ENCODE measurements around the gene HDGFL3.

The HDGFL3 gene

DNA sequence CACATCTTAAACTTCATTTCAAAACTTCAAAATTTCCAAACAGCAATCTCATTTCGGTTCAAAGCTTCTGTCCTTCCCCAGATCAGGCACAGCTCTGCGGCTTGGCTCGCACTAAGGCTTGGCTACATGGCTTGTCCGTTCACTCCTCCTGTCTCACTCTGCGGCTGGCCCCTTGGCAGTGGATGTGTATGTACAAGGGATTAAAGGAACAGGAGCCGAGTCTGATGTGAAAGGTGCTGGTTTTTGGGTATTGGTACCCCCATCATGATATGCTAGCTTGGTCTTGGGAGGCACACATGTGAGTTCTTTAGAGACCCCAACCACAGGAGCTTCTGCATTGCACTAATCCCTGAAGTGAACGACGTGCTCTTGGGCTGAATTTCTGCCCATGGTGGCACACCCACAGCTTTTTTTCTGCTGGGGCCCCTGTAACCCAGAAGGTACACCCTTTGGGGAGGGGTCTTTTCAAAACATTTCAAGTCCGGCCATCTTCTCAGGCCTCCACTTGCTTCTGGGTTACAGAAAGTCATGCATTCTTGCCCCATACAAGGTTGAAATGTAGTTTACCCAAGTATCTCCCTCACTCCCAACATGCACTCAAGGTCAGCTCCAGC lies 87.5 kb downstream of the HDGFL3 start:
- no peak for DNase-seq

DNA sequence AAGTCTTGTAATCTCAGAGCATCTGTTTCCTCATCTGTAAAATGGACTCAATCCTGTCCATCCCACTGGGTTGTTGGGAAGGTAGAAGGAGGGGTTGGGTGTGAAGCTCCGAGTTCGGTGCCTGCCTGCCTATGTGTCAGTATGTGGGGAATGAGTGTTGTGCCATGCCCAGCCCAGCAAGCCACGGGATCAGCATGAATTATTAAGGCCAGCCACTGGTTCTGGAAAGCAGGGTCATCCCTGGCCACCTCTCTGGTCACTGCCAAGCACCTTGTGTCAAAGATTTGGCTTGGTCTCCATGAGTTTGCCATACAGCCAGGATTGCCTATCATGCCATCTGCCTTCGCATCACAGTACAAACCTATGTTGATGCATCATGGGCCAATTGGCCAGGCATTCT lies 88.7 kb downstream of the HDGFL3 start:
- DNase-seq: no peak

DNA sequence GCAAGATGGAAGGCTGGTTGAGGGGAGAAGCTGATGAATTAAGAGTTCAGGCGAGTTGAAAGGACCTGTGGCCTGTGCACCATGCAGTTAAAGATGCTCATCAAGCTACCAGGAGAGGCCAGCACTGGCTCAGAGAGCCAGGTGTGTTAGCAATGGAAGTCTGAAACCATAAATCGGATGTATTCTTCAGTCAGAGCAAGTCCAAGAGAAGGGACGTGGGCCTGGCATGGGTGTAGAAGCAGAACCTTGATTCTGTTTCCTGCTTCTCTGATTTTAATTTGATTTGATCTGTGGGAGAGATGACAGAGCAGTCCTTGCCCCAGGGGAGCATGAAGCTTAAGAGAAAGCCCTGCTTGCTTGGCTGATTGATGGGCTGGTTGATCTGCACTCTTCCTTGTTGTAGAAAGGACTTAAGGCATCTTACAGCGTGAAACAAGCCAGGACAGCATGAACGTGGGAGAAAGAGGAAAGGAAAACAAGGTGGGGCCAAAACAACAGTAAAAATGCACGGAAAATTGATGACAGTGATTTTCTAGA lies 89.3 kb downstream of the HDGFL3 start:
- no peak for DNase-seq

DNA sequence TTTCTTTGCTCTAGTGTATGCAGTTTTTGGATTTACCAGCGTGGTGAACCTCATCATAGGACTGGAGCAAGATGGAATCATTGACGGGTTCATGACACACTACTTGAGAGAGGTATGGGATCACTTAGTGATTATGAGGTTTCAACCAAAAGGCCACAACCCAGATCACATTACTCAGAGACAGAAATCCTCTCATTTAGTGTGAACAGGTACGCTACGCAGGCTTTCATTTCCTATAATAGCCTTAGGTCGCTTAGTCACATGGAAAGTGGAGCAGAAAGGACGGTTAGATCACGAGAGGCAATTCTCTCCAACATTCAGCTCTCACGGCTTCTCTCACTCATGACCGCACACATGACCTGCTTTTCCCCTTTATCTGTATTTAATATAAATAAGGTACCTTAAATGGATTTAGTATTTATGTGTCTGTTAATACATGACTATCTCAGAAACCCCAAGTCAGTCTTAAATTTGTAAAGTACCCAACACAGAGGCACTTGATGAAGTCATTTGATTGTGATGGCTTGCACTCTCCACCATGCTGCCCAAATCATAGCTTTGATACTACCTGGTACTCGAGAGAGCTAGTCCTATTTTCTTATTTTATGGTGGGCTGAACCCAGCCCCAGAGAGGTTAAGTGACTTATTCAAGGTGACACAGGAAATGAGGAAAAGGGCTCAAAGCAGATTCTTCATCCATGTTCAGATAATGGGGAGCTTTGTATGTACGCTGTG lies 91.6 kb downstream of the HDGFL3 start:
- no peak for DNase-seq

DNA sequence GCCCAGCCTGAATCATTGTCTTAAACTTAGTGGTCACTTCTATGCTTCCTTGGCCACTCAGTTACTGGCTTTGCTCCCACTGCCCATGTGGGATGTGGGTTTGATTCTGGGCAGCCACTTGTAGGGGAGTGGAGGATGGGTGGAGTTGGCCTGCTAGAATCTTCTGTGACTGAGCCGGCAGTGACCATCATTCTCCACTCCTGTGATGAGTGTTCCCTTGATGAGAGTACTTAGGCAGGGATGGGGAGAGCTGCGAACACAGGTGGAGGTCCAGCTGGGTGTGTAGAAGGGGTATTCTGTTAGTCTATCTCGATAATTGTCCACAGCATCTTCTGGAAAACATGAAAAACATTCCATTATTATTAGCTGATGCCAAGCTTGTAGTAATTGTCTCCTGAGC lies 92.2 kb downstream of the HDGFL3 start:
- DNase-seq: no peak

DNA sequence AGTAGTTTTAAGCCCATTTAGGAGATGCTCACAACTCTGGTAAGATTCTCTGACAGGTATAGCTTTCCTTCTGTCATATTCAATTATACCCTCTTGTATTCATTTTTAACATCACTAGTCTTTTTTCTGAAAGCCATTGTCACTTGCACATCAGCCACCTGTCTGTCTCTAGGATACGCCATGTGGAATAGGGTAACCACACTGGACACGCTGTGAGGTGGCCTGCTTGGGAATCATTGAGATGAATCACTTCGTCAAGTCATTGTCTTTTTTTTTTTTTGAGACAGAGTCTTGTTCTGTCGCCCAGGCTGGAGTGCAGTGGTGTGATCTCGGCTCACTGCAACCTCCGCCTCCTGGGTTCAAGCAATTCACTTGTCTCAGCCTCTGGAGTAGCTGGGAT lies 92.8 kb downstream of the HDGFL3 start:
- DNase-seq: no peak

DNA sequence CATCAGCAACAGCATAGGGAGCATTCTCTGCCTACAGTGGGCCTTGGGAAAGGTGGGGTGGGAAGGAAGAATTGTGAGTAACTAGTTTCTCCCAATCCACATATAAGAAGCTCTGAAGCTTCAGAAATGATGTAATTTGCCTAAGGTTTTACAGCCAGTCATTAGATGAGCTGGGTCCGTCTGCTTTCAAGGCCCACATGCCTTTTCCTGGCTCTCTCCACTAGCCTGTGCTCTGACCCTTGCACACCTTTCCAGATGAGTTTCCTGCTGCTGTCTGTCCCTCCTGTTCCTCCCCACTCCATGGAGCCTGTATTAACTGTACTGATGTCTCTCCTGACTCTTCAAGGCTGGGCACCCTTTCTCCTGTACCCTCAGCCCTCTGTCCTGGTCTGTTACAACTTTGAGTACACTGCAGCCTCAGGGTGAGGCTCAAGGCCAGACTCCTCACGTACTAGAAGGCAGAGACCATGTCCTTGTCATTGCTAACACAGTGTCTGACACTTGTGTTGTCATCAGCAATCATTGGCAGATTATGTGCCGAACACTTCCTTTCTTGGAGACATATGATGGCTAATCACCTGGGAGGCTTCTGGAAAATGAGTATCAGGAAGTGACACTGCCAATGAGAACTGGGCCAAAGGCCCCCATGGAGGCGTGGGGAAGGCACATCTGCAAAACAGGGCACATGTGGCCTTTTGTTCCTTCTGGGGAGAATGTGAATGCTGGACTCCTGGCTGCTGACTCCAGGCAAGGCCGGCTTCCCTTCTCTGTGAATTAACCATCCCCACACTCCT lies 93.5 kb downstream of the HDGFL3 start:
- no peak for DNase-seq

DNA sequence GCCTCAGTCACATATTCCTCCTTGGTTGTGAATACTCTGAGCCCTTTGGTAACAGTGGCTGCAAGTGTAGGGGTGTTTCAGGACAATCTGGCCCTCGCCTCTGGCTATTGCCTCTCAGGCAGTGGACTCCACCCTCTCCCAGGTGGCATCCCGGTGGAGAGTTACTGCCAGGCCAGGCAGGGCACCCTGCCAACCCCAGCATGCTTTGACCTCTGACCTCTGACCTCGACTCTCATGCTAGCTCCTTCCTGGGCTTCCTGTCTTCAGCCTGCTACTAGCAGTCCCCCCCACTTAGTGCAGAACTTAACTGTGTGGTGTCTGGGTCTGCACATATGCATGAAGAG lies 94.7 kb downstream of the HDGFL3 start:
- no peak for DNase-seq

DNA sequence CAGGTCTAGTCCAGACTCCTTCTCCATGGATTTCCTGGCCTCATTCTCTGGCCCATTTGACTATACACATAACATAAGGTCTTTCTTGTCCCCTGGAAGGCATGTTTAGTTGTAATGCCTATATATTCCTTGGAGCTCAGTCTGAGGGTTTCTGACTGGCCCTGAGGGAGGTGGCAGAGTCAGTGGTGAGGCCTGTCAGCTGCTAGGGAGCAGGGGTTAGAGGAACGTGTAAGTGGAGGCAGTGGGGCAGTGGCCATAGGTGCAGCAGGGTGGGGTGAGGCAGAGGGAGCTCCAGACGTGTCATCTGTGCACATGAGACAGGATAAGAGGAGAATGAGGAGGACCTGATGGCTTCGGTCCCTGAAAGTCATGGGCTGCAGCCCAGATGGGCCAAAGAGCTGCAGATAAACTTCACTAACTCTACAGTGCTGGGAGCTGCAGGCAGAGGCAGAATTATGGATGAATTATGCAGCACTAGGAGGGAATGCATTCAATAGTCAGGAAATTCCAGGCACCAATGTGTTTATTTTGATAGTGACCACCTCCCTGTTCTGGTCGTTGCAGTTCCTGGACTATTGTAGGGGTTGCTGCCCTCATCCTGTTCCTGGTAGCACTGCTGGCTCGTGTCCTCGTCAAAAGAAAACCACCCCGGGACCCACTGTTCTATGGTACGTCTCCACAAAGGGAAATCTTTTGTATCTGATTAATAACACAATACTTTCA lies 95.2 kb downstream of the HDGFL3 start:
- DNase-seq: no peak

DNA sequence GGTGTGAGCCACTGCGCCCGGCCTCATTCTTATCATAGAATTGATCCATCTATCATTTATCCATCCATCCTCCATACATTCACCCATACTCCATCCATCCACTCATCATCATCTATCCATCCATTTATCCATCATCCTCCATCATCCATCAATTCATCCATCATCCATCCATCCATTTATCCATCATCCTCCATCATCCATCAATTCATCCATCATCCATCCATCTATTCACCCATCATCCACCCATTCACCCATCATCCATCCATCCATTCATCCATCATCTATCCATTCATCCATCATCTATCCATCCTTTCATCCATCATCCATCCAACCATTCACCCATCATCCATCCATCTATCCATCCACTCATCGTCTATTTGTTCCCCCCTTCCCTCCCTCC lies 96.5 kb downstream of the HDGFL3 start:
- no peak for DNase-seq

DNA sequence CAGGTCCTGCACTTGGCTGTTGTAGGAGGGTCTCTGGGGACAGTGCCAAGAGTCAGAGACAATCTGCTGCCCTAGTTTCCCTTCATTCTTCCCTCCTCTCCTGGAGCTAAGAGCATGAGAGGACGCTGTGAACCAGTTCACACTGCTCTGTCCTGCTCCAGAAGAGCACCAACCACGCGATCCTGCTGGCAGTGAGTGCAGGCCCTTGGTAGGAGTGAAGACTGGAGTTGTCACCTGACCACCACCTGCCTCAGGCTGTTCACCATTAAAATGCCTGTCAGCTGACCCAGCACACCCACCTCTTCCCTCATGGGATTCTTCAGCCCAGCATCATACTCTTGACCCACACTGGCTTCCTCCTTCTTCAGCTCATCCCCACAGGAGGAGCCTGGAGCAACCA lies 97.2 kb downstream of the HDGFL3 start:
- no peak for DNase-seq

DNA sequence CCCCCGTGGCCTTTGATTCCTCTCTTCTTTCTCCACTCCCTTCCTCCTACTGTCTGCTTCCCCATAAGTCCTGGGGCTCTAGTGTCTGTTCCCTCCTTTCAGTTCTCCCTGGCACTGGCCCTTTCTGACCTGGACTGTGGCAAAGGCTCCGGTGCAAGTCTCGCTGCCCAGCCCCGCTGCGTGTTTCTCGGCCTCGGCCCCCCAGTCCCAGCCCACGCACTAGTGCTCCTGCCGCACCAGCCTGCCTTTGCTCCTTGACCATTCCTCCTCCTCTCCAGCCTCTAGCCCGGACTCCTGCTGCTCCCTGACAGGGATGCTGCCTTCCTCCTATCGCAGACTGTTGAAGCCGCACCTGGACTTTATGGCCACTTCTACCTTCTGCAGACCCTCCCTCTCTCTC lies 98.1 kb downstream of the HDGFL3 start:
- no peak for DNase-seq

DNA sequence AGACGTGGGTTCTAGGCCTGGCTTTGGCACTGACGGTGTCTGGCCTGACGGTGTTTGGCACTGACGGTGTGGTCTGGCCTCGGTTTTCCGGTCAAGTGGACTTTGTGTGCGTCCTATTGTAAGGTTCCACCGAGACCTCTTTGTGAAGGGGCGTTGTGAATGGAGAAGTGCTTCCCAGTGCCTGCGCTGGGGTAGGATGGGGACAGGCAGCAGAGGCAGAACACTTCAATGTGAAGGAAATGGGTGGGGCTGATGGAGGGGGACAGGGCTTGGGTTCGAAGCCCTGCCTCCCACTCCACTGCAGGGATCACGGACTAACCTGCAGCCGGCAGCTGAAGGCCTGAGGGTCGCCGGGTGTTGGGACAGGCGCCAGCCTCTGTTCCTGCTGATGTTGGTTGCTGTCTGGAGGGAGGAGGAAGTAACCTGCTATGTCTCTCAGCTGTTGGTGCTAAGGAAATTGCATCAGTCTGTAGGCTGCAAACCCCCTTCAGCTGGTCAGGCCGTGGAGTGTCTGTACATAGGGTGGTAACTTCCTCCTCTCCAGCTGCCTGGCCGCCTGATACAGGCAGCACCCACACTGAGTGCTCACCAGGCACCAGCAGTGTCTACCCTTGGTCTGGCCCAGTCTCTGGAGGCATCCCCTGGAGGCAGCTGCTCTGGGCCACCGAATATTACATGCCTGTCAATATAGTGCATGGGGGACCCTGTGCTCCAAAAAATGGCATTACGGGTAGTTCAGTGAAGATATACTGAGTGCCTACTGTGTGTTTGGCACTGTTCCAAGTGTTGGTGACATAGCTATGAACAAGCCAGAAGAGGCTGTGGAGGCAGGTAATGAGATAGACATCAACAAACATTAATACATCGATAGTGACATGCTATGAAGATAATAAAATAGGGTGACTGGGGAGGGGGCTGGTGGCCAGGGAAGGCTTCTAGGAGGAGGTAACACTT lies 99.1 kb downstream of the HDGFL3 start:
- DNase-seq: no peak

DNA sequence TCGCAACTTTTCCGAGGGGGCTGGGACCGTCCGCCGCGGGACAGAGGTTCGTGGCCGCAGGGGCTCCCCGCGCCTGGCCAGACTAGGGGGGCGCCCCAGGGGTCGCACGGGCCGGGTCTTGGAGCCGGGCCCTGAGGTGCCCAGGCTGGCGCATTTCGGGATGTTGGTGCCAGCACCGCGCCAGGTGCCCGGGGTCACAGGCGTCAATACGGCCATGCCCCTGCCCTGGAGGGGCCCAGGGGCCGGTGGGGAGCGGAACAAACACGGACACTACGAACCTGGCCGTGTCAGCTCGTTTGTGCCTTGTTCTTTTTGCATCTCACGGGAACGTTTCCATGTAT lies 99.8 kb downstream of the HDGFL3 start:
- DNase-seq: no peak

DNA sequence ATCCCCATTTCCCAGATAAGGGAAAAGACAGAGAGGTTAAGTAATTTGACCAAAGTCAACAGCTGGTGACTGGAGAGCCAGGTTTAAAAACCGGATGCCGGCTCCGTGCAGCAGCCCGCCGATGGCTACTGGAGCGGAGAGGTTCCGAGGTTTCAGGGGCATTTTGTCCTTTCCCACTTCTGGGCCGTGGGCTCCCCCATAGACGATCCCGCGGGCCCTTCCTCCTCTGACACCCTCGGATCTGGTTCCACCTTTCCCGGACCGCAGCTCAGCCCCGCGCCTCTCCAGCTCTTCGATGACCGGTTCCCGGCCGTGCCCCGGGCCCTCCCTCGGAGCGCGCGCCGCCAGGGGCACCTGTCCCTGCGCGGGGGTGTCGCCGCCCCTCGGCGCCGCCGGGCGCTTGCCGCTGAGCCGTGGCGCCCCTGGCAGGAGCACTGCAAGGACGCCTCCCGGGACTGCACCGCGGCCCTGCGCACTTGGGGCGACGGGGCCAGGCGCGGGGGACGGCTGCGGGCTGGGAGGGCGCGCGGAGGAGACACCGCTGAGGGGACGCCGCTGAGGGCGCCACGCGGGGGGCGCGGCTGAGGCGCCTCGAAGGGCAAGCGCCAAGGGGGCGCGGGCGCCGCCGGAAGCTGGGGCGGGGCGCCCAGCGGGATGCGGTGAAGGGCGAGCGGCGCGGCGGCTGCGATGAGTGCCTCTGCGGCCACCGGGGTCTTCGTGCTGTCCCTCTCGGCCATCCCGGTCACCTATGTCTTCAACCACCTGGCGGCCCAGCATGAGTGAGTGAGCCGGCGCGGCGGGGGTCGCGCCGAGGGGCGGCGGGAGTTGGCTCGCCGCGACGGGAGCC lies 100.4 kb downstream of the HDGFL3 start, which contains the start of gene TM6SF1:
TSS of gene TM6SF1 (plus strand) at position 652 of the 847 bp plus-strand sequence. CDS start at position 688, 36 bp downstream.
- no peak for DNase-seq

DNA sequence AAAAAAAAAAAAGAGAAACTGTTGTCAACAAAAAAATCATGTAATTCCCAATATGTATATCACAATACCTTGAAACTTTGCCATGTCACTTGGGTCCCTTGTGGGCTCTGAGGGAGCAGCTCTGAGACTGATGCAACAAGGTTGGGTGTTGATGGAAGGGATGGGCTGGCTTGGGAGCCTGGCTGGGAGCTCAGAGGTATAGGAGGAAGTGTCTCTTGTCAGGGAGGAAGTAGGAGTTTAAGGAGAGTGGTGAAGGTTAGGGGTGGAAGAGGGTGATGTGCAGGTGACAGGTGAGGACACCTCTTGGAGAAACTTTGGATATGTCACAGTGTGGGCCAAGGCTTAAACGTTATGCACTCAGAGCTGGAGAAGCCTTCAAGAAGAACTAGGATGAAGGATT lies 102.2 kb downstream of the HDGFL3 start:
- no peak for DNase-seq

DNA sequence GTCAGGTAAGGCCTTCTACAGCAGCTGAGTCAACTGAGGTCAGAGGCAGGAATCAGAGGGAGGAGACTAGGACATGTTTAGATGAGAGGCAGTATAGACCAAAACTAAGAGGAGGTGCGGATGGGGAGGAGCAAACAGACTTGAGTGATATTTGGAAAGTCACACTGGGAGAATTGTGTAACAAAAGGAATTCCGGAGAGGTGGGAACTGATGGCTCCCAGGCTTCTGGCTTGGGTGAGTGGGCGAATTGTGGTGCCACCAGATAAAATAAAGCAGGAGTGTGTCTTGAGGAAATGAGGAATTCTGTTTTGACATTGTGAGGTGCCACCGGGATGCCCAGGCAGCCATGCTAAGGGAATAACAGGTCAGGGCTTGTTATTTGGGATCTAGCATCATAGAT lies 103.5 kb downstream of the HDGFL3 start:
- no peak for DNase-seq

DNA sequence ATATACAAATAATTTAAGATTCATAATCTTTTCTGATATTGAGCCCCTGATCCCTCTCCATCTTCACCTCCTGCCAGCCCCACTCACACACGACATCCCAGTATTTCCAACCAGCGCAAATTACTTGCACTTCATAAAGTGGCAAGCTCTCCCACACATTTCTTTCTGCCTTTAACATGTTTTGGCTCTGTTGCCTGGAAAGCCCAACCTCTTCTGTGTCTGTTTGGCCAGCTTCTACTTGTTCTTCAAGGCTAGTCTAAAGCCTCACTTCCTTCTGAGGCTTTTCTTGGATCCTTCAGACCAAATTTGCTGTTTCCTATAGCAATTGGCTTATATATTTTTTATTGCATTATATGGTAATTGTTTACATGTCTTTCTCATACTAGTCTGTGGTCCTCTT lies 105.3 kb downstream of the HDGFL3 start:
- no peak for DNase-seq

DNA sequence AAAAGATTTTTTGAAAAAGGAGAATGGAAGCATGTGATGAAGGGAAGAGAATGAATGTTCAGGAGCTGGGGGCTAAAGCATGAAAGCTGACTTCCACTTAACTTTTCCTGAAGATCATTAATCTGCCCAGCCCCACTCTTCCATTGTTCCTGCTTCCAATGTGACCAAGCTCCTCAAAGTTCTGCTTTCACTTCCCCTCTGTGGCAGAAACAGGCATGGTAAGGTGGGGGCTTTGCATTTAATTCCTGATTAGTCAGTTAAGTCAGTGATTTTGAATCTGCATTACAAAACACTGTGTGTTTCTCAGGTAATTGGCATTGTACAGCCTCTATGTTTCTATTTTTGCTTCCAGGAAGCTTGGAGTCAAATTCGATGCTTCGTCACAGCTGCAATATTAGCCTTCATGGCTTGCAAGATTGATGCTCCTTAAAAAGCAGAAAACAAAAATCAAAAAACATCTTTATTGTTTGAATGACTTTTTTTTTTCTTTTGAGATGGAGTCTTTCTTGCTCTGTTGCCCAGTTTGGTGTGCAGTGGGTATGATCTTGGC lies 107.5 kb downstream of the HDGFL3 start:
- no peak for DNase-seq

DNA sequence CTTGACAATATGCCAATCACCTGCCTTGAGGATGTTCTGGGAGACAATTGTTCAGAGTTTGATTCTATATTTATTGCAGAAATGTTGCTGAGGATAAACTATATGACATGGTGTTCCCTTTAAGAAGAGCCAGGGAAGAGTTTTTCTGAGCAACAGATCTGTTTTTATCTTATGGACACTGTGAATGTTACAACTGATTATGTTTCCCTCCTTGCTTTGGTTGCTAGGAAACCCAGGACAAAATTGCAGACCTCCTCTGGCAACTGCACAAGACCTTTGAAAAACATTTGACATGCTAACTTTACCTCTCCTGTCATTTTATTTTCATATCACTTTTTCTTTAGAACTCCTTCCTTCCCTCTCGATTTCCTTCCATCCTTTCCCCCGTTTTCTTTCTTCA lies 108.3 kb downstream of the HDGFL3 start:
- no peak for DNase-seq

DNA sequence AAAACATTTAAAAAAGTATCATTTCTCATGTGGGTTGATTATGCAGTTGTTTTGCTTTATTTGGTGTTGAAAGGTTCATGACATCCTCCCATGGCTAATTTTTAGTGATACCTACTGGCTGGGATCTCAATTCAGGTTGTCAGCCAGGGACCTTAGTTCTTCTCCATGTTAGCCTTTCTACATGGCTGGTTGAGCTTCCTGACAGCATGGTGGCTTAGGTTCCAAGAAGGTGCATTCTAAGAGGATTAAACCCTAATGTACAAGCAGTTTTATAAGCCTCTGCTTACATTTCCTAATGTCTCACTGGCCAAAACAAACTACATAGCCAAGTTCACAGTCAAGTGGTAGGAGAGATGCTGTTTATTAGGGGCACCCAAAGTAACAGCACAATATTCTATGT lies 109.5 kb downstream of the HDGFL3 start:
- DNase-seq: no peak
